K562 (cell line): ENCODE results near the gene ENSA. TPM values are rescaled to one million over a fixed set of nuclear protein-coding genes. Genes with fewer than 3 reads are reported as not detected.

Experiments used
- BCLAF1 ChIP-seq, 2 experiments: fragments of 450-650 bp in 1 of 2; IDR thresholded peaks; 2 replicates each; pipeline ENCODE4 v1.6.1; 2011 to 2017; ENCODE audit warnings: low read depth in 2 of 2, antibody characterized with exemption in 1 of 2, borderline replicate concordance in 1 of 2, low read length in 1 of 2, mild to moderate bottlenecking in 1 of 2, mixed read lengths in 1 of 2; ENCODE audit not compliant: control insufficient read depth in 1 of 2
- ESRRB ChIP-seq: fragments of 250-450 bp; sonication (Bioruptor Pico); IDR thresholded peaks from 2 replicates; pipeline ENCODE4 v1.5.0; 2020; ENCODE audit warnings: mild to moderate bottlenecking, moderate library complexity, borderline replicate concordance
- IRF9 ChIP-seq: fragments of 450-650 bp; IDR thresholded peaks from 2 replicates; pipeline ENCODE4 v1.6.1; 2016; ENCODE audit warnings: missing biosample characterization, missing genetic modification characterization
- KLF13 ChIP-seq: fragments of 450-650 bp; IDR thresholded peaks from 2 replicates; pipeline ENCODE4 v1.6.1; 2016; ENCODE audit warnings: missing genetic modification characterization, low read depth, mild to moderate bottlenecking, missing compliant biosample characterization, moderate library complexity, borderline replicate concordance
- NFXL1 ChIP-seq: fragments of 450-650 bp; formaldehyde crosslinking; IDR thresholded peaks from 2 replicates; pipeline ENCODE4 v1.4.0; 2021; ENCODE audit warnings: mild to moderate bottlenecking
- NR2C1 ChIP-seq, 2 experiments: fragments of 450-650 bp; IDR thresholded peaks; 2 replicates each; pipeline ENCODE4 v1.6.1; 2017; ENCODE audit warnings: mild to moderate bottlenecking in 2 of 2, antibody characterized with exemption in 1 of 2, inconsistent platforms in 1 of 2, missing compliant biosample characterization in 1 of 2, missing genetic modification characterization in 1 of 2
- RBM22 ChIP-seq: fragments of 200-400 bp; formaldehyde crosslinking; IDR thresholded peaks from 2 replicates; pipeline ENCODE4 v1.6.1; 2018; ENCODE audit warnings: low read length, low read depth; ENCODE audit not compliant: poor library complexity, severe bottlenecking
- TAF1 ChIP-seq: IDR thresholded peaks from 2 replicates; pipeline ENCODE4 v1.6.1; 2011; ENCODE audit warnings: mild to moderate bottlenecking, low read length, moderate library complexity; ENCODE audit not compliant: insufficient read depth, control insufficient read depth, severe bottlenecking; ENCODE audit errors: extremely low read depth
- U2AF2 ChIP-seq: fragments of 200-400 bp; formaldehyde crosslinking; optimal IDR thresholded peaks from 2 replicates; pipeline ENCODE3; 2017; ENCODE audit warnings: low read depth, mild to moderate bottlenecking, low read length
- ZFX ChIP-seq: sonication (generic); formaldehyde crosslinking; IDR thresholded peaks from 2 replicates; pipeline ENCODE4 v1.8.0; 2022; ENCODE audit warnings: mild to moderate bottlenecking, missing genetic modification reagents, moderate library complexity
- ZNF274 ChIP-seq: IDR thresholded peaks from 2 replicates; pipeline ENCODE4 v1.6.1; 2011; ENCODE audit warnings: low read depth, mild to moderate bottlenecking, low read length, moderate library complexity, borderline replicate concordance
- polyA plus RNA-seq, 8 experiments: library from polyadenylated mRNA; depleted of rRNA in 4 of 8; stranded (reverse) in 5 of 8; unstranded in 3 of 8; fragments of >200 nt; fragmentation: Nextera tagmentation in 2 of 8; fragmentation: Illumina TruSeq in 1 of 8; extraction: Ambion mirVana in 2 of 8; extraction: Trizol in 1 of 8; gene quantifications; 2 replicates each; pipeline versions ENCODE4 v1.2.1 to v1.2.3, GENCODE V29; 2011 to 2014; ENCODE audit warnings: inconsistent platforms in 1 of 8, missing spikeins in 1 of 8
- total RNA-seq, 7 experiments: library from RNA; depleted of rRNA in 6 of 7; stranded (reverse); fragments of >200 nt in 6 of 7; fragmentation: Illumina TruSeq in 2 of 7; extraction: Trizol in 2 of 7; gene quantifications; 2 replicates each; pipeline versions ENCODE4 v1.2.1 to v1.2.3, GENCODE V29; 2011 to 2021; ENCODE audit warnings: low replicate concordance in 1 of 7
- TF ChIP-seq, protein P1 (sequence below): sonication (generic); formaldehyde crosslinking; IDR thresholded peaks from 2 replicates; pipeline ENCODE4 v1.8.0; 2023; ENCODE audit warnings: missing genetic modification reagents, mild to moderate bottlenecking, borderline replicate concordance
- TF ChIP-seq, protein P2 (sequence below): IDR thresholded peaks from 2 replicates; pipeline ENCODE4 v1.6.1; 2011; ENCODE audit warnings: borderline replicate concordance, low read depth, mild to moderate bottlenecking, moderate library complexity, low read length; ENCODE audit not compliant: insufficient read depth, poor library complexity, severe bottlenecking

The ENSA gene
- total and polyA plus RNA-seq, 9 of the 15 experiments (the other 6 are each of a cell fraction or from before 2014, with no cell fraction given): 68.1 to 605 (median 188) TPM

- TF ChIP-seq ZFX (CRISPR knock-in tag) (peak; percentile 12; the same call in 1 of the 2 replicates), BCLAF1 (IDR thresholded peaks at IDR 0.05; ENCODE audit: borderline replicate concordance in 1 of 2, control insufficient read depth in 1 of 2, low read depth in 2 of 2, low read length in 1 of 2) (peak in 1 of 2 experiments; percentile 65; a peak in 1 of 4 replicates), U2AF2 (no peak), TAF1 (no peak), NR2C1 (IDR thresholded peaks at IDR 0.05) (no peak), NR2C1 (tag; IDR thresholded peaks at IDR 0.05) (no peak), IRF9 (tag) (no peak), KLF13 (tag) (no peak), NFXL1 (no peak), ZNF274 (no peak), ESRRB (no peak), RBM22 (peak; percentile 74)
- TF ChIP-seq, protein P1, sequence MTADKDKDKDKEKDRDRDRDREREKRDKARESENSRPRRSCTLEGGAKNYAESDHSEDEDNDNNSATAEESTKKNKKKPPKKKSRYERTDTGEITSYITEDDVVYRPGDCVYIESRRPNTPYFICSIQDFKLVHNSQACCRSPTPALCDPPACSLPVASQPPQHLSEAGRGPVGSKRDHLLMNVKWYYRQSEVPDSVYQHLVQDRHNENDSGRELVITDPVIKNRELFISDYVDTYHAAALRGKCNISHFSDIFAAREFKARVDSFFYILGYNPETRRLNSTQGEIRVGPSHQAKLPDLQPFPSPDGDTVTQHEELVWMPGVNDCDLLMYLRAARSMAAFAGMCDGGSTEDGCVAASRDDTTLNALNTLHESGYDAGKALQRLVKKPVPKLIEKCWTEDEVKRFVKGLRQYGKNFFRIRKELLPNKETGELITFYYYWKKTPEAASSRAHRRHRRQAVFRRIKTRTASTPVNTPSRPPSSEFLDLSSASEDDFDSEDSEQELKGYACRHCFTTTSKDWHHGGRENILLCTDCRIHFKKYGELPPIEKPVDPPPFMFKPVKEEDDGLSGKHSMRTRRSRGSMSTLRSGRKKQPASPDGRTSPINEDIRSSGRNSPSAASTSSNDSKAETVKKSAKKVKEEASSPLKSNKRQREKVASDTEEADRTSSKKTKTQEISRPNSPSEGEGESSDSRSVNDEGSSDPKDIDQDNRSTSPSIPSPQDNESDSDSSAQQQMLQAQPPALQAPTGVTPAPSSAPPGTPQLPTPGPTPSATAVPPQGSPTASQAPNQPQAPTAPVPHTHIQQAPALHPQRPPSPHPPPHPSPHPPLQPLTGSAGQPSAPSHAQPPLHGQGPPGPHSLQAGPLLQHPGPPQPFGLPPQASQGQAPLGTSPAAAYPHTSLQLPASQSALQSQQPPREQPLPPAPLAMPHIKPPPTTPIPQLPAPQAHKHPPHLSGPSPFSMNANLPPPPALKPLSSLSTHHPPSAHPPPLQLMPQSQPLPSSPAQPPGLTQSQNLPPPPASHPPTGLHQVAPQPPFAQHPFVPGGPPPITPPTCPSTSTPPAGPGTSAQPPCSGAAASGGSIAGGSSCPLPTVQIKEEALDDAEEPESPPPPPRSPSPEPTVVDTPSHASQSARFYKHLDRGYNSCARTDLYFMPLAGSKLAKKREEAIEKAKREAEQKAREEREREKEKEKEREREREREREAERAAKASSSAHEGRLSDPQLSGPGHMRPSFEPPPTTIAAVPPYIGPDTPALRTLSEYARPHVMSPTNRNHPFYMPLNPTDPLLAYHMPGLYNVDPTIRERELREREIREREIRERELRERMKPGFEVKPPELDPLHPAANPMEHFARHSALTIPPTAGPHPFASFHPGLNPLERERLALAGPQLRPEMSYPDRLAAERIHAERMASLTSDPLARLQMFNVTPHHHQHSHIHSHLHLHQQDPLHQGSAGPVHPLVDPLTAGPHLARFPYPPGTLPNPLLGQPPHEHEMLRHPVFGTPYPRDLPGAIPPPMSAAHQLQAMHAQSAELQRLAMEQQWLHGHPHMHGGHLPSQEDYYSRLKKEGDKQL: no peak
- TF ChIP-seq, protein P2, sequence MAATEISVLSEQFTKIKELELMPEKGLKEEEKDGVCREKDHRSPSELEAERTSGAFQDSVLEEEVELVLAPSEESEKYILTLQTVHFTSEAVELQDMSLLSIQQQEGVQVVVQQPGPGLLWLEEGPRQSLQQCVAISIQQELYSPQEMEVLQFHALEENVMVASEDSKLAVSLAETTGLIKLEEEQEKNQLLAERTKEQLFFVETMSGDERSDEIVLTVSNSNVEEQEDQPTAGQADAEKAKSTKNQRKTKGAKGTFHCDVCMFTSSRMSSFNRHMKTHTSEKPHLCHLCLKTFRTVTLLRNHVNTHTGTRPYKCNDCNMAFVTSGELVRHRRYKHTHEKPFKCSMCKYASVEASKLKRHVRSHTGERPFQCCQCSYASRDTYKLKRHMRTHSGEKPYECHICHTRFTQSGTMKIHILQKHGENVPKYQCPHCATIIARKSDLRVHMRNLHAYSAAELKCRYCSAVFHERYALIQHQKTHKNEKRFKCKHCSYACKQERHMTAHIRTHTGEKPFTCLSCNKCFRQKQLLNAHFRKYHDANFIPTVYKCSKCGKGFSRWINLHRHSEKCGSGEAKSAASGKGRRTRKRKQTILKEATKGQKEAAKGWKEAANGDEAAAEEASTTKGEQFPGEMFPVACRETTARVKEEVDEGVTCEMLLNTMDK: no peak
Measured at GRCh38 chr1:150576794-150577556, 52.4 kb downstream of the ENSA start (continued).
